Peyer's patch (tissue), 4 donors: ENCODE data around the gene TTC34. TPM values are rescaled to one million over a fixed set of nuclear protein-coding genes. Genes with fewer than 3 reads are reported as not detected.

Experiments
- DNase-seq, 3 donors: peaks; one replicate each; pipeline ENCODE4 v3.0.0-alpha.2; 2017 to 2019
- H3K27ac ChIP-seq, 4 donors: fragments of 200-600 bp; sonication (generic); one replicate each; pipeline ENCODE4 v1.5.1; 2016 to 2019
- H3K27me3 ChIP-seq, 2 donors: fragments of 200-600 bp; sonication (generic); one replicate each; pipeline ENCODE4 v1.5.1; 2019
- H3K36me3 ChIP-seq, 3 donors: fragments of 200-600 bp; sonication (generic); one replicate each; pipeline ENCODE4 v1.5.1; 2016 to 2019
- H3K4me1 ChIP-seq, 4 donors: fragments of 200-600 bp; sonication (generic); one replicate each; pipeline ENCODE4 v1.5.1; 2016 to 2019
- H3K4me3 ChIP-seq, 4 donors: fragments of 200-600 bp; sonication (generic); 1 replicate in 3 of 4; 2 replicates in 1 of 4; pipeline ENCODE4 v1.5.1; 2016 to 2019; ENCODE audit warnings: mild to moderate bottlenecking in 1 of 4
- H3K9me3 ChIP-seq, 4 donors: fragments of 200-600 bp; sonication (generic); one replicate each; pipeline ENCODE4 v1.5.1; 2016 to 2019; ENCODE audit warnings: mild to moderate bottlenecking in 1 of 4
- POLR2A ChIP-seq, 2 donors: fragments of 450-650 bp; IDR thresholded peaks; one replicate each; pipeline ENCODE4 v1.5.1; 2017; ENCODE audit warnings: antibody characterized with exemption in 2 of 2, mild to moderate bottlenecking in 2 of 2, moderate library complexity in 2 of 2
- total RNA-seq, 4 donors: library from RNA; depleted of rRNA; stranded (reverse); fragments of >200 nt; gene quantifications; one replicate each; pipeline ENCODE4 v1.1.0, GENCODE V29; 2016
- TF ChIP-seq, protein P1 (sequence below), 6 experiments: fragments of 450-650 bp in 4 of 6; fragments of 200-600 bp in 2 of 6; sonication (generic) in 1 of 6; IDR thresholded peaks; one replicate each; pipeline ENCODE4 v1.5.1; 2017 to 2019; ENCODE audit warnings: antibody characterized with exemption in 6 of 6, mild to moderate bottlenecking in 3 of 6, moderate library complexity in 1 of 6

Gene TTC34
- total RNA-seq, 4 donors from 2014 or later: 0.53 to 2.4 (median 1.5) TPM

DNA sequence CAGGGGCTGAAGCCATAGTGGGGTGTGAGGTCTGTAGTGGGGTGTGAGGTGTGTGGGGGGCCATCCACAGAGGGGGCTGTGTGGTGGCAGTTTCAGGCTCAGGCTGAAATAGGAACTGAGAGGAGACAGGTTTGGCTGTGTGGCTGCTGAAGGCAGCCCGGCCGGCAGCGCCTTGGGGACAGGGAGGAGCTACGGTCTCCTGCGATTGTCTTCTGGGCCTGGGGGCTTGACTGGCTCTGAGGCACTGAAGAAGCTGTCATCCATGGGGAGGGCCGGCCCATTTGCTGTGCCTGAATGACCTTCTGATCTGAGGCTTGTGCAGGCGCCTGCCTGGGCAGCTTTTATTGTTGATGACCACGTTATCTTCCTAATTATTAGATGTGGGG lies 10.0 kb upstream of the TTC34 start:
- H3K27ac ChIP-seq: no peak overlapping the region
- H3K9me3 ChIP-seq: peaks cover 0 to 4% (median 0%) of the 10 kb centered on the region in 4 donors
- DNase-seq: no peak
- TF ChIP-seq, protein P1, sequence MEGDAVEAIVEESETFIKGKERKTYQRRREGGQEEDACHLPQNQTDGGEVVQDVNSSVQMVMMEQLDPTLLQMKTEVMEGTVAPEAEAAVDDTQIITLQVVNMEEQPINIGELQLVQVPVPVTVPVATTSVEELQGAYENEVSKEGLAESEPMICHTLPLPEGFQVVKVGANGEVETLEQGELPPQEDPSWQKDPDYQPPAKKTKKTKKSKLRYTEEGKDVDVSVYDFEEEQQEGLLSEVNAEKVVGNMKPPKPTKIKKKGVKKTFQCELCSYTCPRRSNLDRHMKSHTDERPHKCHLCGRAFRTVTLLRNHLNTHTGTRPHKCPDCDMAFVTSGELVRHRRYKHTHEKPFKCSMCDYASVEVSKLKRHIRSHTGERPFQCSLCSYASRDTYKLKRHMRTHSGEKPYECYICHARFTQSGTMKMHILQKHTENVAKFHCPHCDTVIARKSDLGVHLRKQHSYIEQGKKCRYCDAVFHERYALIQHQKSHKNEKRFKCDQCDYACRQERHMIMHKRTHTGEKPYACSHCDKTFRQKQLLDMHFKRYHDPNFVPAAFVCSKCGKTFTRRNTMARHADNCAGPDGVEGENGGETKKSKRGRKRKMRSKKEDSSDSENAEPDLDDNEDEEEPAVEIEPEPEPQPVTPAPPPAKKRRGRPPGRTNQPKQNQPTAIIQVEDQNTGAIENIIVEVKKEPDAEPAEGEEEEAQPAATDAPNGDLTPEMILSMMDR (IDR thresholded peaks at IDR 0.05): no peak
- TF ChIP-seq POLR2A (IDR thresholded peaks at IDR 0.05): no peak
- no peak overlapping the region for H3K4me3 ChIP-seq
- H3K36me3 ChIP-seq: no peaks in the 10 kb centered on the region
- H3K4me1 ChIP-seq: no peaks in the 10 kb centered on the region
- H3K27me3 ChIP-seq: no peaks in the 10 kb centered on the region

DNA sequence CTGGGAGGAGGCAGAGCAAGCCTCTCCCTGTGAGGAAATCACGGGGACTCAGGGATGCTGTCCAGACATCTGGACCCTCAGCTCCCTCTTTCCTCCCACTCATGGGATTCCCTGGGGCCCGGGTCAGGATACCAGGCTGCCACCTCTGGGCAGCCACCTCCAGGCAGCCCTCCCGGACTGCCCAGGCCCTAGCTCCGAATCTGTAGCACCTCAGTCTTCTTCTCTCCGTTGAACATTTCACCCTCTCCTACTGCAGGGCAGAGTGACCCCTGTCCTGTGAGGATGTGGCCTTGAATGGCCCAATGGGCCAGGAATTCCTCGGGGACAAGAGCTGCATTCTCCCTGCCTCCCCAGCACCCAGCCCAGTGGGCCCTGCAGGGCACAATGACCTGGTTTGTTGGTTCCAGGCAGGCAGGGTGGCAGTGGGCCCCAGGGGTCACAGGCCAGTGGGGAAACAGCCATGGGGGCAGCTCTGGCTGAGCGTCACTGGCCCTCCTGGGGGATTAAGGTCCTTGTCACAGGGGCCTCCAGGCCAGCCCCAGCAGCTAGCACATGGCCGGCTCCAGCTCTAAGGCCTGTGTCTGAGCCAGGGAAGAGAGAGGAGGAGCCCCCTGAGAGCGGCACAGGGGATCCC lies 9.5 kb upstream of the TTC34 start:
- H3K4me3 ChIP-seq: no peak overlapping the region
- H3K9me3 ChIP-seq: peaks cover 0 to 4% (median 0%) of the 10 kb centered on the region in 4 donors
- no peaks in the 10 kb centered on the region for H3K27me3 ChIP-seq
- no peak overlapping the region for H3K27ac ChIP-seq
- no peaks in the 10 kb centered on the region for H3K36me3 ChIP-seq
- TF ChIP-seq, protein P1 (IDR thresholded peaks at IDR 0.05): no peak
- no peak for TF ChIP-seq POLR2A (IDR thresholded peaks at IDR 0.05)
- no peak for DNase-seq
- H3K4me1 ChIP-seq: no peaks in the 10 kb centered on the region

DNA sequence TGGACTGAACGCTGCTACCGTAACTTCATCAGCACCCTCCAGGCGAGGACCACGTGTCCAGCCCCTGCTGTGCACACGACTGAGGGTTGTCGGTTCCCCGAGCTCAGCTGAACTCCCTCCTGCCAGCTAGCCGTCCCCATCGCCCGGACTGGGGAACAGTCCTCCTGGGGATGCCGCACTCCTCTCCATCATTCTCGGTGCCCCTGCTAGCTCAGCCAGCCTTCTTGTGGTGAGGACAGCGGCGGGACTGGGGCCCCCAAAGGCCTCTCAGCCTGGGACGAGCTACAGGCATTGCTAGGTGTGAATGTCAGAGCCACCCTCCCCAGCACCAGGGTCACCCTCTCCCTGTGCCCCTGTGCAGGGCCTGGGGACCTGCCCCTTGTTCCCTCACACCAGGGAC lies 8.8 kb upstream of the TTC34 start:
- Histone ChIP-seq H3K4me3 (no peak overlapping the region), H3K36me3 (no peaks in the 10 kb centered on the region), H3K27me3 (no peaks in the 10 kb centered on the region), H3K4me1 (no peaks in the 10 kb centered on the region), H3K9me3 (peaks cover 0 to 4% (median 0%) of the 10 kb centered on the region in 4 donors), H3K27ac (no peak overlapping the region)
- TF ChIP-seq POLR2A (IDR thresholded peaks at IDR 0.05): no peak
- TF ChIP-seq, protein P1 (IDR thresholded peaks at IDR 0.05): no peak
- no peak for DNase-seq

DNA sequence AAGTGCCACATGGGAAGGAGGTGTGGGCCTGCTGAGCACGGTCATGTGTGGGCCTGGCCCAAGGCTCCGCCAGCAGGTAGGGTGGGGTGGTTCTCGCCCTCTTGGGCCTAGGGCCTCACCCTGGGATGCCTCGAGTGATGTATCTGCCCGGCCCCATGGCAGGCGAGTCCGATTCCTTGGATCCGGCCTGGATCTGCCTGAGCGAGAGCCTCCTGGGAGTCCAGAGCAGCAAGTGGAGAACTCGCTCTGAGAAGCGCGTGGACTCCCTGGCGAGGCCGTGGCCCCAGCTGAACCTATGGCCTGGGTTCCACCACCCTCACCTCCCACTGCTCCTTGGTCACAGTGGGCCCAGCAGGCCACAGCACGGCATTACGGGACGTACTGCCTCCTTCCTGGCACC lies 8.2 kb upstream of the TTC34 start:
- no peaks in the 10 kb centered on the region for H3K4me1 ChIP-seq
- no peaks in the 10 kb centered on the region for H3K27me3 ChIP-seq
- no peaks in the 10 kb centered on the region for H3K36me3 ChIP-seq
- H3K27ac ChIP-seq: no peak overlapping the region
- H3K4me3 ChIP-seq: no peak overlapping the region
- no peak for DNase-seq
- TF ChIP-seq, protein P1 (IDR thresholded peaks at IDR 0.05): no peak
- no peak for TF ChIP-seq POLR2A (IDR thresholded peaks at IDR 0.05)
- H3K9me3 ChIP-seq: peaks cover 0 to 4% (median 0%) of the 10 kb centered on the region in 4 donors

DNA sequence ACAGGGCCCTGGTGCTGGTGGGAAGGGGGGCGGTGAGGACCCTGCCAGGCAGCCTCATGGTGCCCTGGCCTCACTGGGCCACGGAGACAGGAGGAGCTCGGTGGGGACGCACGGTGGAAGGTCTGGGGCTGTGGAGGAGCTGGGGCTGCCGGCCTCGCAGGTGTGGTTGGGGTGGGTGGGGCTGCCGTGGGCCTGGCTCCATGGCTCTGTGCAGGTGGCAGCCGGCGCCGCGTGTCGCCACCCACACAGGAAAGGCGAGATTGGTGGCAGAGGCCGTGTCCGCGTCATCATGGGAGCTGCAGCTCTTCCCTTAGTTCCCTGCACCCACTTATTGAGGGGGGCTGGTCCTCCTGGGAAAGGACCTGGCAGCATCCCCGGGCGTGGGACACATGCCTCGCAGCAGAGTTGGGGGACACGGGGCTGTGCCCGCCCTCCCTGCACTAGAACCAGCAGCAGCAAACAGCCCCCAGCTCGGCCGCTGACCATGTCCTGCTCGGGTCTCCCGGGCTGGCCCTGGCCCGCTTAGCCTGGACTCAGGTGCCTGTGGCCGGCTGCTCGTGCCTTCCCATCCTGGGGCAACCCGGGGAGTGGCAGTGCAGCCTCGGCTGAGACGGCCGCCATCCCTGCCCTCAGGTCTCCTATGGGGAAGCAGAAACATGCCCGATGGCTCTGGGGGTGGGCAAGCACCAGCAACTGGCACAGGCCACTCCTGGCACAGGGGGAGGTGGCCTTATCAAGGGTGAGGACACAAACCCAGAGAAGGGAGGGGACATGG lies 7.5 kb upstream of the TTC34 start:
- no peaks in the 10 kb centered on the region for H3K36me3 ChIP-seq
- H3K4me1 ChIP-seq: no peaks in the 10 kb centered on the region
- H3K27ac ChIP-seq: no peak overlapping the region
- peaks cover 0 to 4% (median 0%) of the 10 kb centered on the region in 4 donors for H3K9me3 ChIP-seq
- DNase-seq: no peak
- H3K4me3 ChIP-seq: no peak overlapping the region
- H3K27me3 ChIP-seq: no peaks in the 10 kb centered on the region
- no peak for TF ChIP-seq POLR2A (IDR thresholded peaks at IDR 0.05)
- TF ChIP-seq, protein P1 (IDR thresholded peaks at IDR 0.05): no peak
